Measurements from ENCODE around the gene GPR37.

GRCh38 chr7:124716894-124717293, 48.7 kb downstream of the GPR37 start:
- TF ChIP-seq POLR2A (IDR thresholded peaks at IDR 0.05), result no peak
- no peak for TF ChIP-seq POLR2AphosphoS5 (IDR thresholded peaks at IDR 0.05; ENCODE audit: insufficient read depth in 1 of 2, low read depth in 1 of 2)

Measured in vagina (tissue), 2 donors.